Osteocyte (in vitro differentiated cells): Measurements from ENCODE around the gene TMEM235. TPM values are rescaled to one million over a fixed set of nuclear protein-coding genes. Genes with fewer than 3 reads are reported as not detected.
A peak's percentile ranks its signal among the peaks of the same experiment; 100 is the strongest.

Experiments used
- DNase-seq: peaks from one replicate; pipeline ENCODE4 v3.0.0; 2021; ENCODE audit warnings: mixed read lengths; ENCODE audit not compliant: unreplicated experiment; ENCODE audit errors: extremely low spot score
- H3K27ac Mint-ChIP-seq: one replicate; pipeline ENCODE4 v1.8.0; 2021; ENCODE audit warnings: mild to moderate bottlenecking, mixed read lengths; ENCODE audit not compliant: unreplicated experiment
- H3K27me3 Mint-ChIP-seq: one replicate; pipeline ENCODE4 v1.8.0; 2021; ENCODE audit warnings: mixed read lengths; ENCODE audit not compliant: unreplicated experiment
- H3K36me3 Mint-ChIP-seq: one replicate; pipeline ENCODE4 v1.8.0; 2021; ENCODE audit warnings: mixed read lengths; ENCODE audit not compliant: unreplicated experiment
- H3K4me1 Mint-ChIP-seq: one replicate; pipeline ENCODE4 v1.8.0; 2021; ENCODE audit warnings: mixed read lengths; ENCODE audit not compliant: unreplicated experiment
- H3K4me3 Mint-ChIP-seq: one replicate; pipeline ENCODE4 v1.8.0; 2021; ENCODE audit warnings: mild to moderate bottlenecking, moderate library complexity, mixed read lengths; ENCODE audit not compliant: unreplicated experiment
- H3K9me3 Mint-ChIP-seq: one replicate; pipeline ENCODE4 v1.8.0; 2021; ENCODE audit warnings: mixed read lengths; ENCODE audit not compliant: unreplicated experiment
- total RNA-seq: library from RNA; stranded (reverse); gene quantifications from 2 replicates; pipeline ENCODE4 v1.2.1, GENCODE V29; 2021
- TF ChIP-seq, protein P1 (sequence below): fragments of 200-600 bp; sonication (generic); IDR thresholded peaks from 2 replicates; pipeline ENCODE4 v1.5.0; 2021; ENCODE audit warnings: antibody characterized with exemption, mild to moderate bottlenecking, moderate library complexity

The TMEM235 gene
- total RNA-seq, 1 donor from 2014 or later: not detected

DNA sequence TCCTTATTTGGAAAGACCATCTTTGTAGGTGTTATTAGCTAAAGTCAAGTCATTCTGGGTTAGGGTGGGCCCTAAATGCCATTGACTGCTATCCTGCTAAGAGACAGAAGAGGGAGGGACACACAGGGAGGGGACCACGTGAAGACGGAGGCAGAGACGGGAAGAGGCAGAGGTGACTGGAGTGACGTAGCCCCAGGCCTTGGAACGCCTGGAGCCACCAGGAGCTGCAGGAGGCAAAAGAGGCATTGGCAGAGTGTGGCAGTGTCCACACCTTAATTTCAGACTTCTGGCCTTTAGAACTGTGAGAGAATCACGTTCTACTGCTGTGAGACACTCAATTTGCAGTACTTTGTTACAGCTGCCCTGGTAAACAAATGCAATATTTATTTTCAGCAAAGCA is 31.0 kb upstream of the TMEM235 start:
- Mint-ChIP-seq H3K36me3 (peaks cover 7% of the 10 kb centered on the region), H3K9me3 (no peaks in the 10 kb centered on the region), H3K27me3 (no peaks in the 10 kb centered on the region), H3K4me3 (no peak overlapping the region), H3K27ac (no peak overlapping the region), H3K4me1 (peaks cover 26% of the 10 kb centered on the region)
- TF ChIP-seq, protein P1, sequence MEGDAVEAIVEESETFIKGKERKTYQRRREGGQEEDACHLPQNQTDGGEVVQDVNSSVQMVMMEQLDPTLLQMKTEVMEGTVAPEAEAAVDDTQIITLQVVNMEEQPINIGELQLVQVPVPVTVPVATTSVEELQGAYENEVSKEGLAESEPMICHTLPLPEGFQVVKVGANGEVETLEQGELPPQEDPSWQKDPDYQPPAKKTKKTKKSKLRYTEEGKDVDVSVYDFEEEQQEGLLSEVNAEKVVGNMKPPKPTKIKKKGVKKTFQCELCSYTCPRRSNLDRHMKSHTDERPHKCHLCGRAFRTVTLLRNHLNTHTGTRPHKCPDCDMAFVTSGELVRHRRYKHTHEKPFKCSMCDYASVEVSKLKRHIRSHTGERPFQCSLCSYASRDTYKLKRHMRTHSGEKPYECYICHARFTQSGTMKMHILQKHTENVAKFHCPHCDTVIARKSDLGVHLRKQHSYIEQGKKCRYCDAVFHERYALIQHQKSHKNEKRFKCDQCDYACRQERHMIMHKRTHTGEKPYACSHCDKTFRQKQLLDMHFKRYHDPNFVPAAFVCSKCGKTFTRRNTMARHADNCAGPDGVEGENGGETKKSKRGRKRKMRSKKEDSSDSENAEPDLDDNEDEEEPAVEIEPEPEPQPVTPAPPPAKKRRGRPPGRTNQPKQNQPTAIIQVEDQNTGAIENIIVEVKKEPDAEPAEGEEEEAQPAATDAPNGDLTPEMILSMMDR: no peak
- no peak for DNase-seq

DNA sequence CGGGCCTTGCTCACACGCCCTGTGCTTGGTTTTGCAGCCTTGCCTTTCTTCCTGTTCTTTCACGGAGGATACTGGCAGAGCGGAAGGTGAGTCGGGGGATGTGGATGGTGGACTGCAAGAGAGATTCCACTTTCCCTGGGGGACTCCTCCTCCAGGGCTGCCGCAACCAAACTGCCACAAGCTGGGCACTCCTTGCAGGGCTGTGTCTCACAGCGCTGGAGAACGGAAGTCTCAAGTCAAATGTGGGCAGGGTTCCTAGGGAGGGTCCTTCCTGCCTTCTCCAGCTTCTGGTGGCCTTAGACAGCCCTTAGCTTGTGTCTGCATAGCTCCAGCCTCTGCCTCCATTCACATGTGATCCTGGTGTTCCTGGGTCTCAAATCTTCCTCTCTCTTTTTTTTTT is 28.8 kb upstream of the TMEM235 start:
- H3K36me3 Mint-ChIP-seq: peaks cover 15% of the 10 kb centered on the region
- H3K27ac Mint-ChIP-seq: no peak overlapping the region
- no peaks in the 10 kb centered on the region for H3K9me3 Mint-ChIP-seq
- no peak overlapping the region for H3K4me3 Mint-ChIP-seq
- peaks cover 10% of the 10 kb centered on the region for H3K4me1 Mint-ChIP-seq
- TF ChIP-seq, protein P1: no peak
- no peak for DNase-seq
- no peaks in the 10 kb centered on the region for H3K27me3 Mint-ChIP-seq

DNA sequence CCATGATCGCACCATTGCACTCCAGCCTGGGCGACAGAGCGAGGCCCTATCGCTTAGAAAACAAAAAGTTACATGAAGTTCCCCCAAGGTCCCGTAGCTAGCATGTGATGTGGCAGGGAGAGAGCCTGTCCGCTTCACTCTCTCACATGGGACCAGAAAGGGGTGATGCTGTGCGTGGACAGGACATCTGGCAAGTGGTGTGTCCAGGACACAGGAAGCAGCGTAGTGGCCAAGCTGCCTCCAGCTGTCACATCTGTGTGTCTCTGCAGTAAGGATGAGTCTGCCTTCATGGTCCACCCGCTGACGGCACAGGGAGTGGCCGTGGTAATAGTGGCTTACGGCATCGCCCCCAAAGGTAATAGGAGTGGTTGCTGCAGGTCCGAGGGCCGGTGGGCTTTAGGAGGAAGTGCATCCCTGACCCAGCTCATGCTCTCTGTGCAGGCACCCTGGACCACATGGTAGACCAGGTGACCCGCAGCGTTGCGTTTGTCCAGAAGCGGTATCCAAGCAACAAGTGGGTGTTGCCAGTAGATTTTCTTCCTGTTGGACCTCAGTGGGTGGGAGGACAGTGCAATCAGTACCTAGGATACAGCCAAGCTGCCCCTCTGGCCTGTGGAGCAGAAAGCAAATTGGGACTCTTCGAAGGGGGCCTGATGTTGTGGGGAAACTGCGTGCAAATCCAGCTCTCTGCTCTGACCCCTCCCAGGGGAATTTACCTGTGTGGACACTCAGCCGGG is 26.9 kb upstream of the TMEM235 start:
- Mint-ChIP-seq H3K36me3 (peaks cover 12% of the 10 kb centered on the region), H3K4me1 (no peaks in the 10 kb centered on the region), H3K27ac (no peak overlapping the region), H3K9me3 (no peaks in the 10 kb centered on the region), H3K27me3 (no peaks in the 10 kb centered on the region), H3K4me3 (no peak overlapping the region)
- no peak for DNase-seq
- TF ChIP-seq, protein P1: no peak

DNA sequence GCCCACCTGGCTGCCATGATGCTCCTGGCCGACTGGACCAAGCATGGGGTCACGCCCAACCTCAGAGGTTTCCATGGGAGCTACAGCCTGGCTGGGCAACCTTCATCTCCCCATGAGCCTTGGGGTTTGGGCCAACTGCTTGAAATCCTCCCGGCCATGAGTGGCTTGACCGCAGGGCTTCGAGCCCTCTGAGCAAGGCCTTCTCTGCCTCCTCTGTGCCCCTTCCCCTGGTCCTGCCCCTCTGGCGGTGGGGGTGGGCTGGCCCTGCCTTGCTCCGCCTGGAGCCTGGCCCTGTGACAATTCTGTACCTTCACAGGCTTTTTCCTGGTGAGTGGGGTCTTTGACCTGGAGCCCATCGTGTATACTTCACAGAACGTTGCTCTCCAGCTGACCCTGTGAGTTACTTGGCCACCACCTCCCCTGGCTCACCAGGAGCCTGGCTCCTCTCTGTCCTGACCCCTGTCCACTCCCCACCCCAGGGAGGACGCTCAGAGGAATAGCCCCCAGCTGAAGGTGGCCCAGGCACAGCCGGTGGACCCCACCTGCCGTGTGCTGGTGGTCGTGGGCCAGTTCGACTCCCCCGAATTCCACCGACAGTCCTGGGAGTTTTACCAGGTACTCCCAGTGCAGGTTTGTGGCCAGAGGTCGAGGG is 26.2 kb upstream of the TMEM235 start:
- TF ChIP-seq, protein P1: no peak
- no peaks in the 10 kb centered on the region for H3K4me1 Mint-ChIP-seq
- peaks cover 12% of the 10 kb centered on the region for H3K36me3 Mint-ChIP-seq
- H3K27ac Mint-ChIP-seq: no peak overlapping the region
- no peak for DNase-seq
- no peaks in the 10 kb centered on the region for H3K27me3 Mint-ChIP-seq
- no peaks in the 10 kb centered on the region for H3K9me3 Mint-ChIP-seq
- H3K4me3 Mint-ChIP-seq: no peak overlapping the region

DNA sequence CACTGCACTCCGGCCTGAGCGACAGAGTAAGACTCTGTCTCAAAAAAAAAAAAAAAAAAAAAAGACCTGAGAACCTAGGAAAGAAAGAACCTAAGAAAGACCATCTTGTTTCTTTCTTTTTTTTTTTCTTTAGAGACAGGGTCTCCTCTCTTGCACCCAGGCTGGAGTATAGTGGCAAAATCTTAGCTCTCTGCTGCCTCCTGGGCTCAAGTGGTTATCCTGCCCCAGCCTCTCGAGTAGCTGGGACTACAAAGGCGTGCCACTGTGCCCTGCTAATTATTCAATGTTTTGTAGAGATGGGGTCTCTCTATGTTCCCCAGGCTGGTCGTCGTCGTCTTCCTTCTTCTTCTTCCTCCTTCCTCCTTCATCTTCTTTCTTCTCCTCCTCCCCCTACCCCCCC is 25.1 kb upstream of the TMEM235 start:
- Mint-ChIP-seq H3K27ac (peak overlapping the region; percentile 44), H3K27me3 (no peaks in the 10 kb centered on the region), H3K4me1 (no peaks in the 10 kb centered on the region), H3K4me3 (no peak overlapping the region), H3K9me3 (no peaks in the 10 kb centered on the region), H3K36me3 (peaks cover 12% of the 10 kb centered on the region)
- no peak for DNase-seq
- TF ChIP-seq, protein P1: no peak
